Neural cell (in vitro differentiated cells): ENCODE measurements around the gene ORC6. TPM values are rescaled to one million over a fixed set of nuclear protein-coding genes. Genes with fewer than 3 reads are reported as not detected.

Source experiments
- H2AFZ ChIP-seq: fragments of 200-600, 300-800 bp; sonication (generic), shearing (Covaris generic); 2 replicates; pipeline ENCODE4 v1.6.0; 2014; ENCODE audit warnings: low read depth, mild to moderate bottlenecking, antibody characterized with exemption, low read length, moderate library complexity
- H3F3A ChIP-seq: fragments of 200-600 bp; shearing (Covaris generic); 2 replicates; pipeline ENCODE4 v1.6.1; 2016; ENCODE audit warnings: mild to moderate bottlenecking, moderate library complexity, mixed read lengths, antibody characterized with exemption, low read length; ENCODE audit not compliant: insufficient read depth, poor library complexity, severe bottlenecking
- H3K27ac ChIP-seq: fragments of 200-600, 300-800 bp; sonication (generic), shearing (Covaris generic); 2 replicates; pipeline ENCODE4 v1.5.1; 2014; ENCODE audit warnings: mild to moderate bottlenecking, low read length, moderate library complexity
- H3K27me3 ChIP-seq: fragments of 300-800, 200-600 bp; sonication (generic), shearing (Covaris generic); 2 replicates; pipeline ENCODE4 v1.6.0; 2014; ENCODE audit warnings: mild to moderate bottlenecking, low read depth, low read length, moderate library complexity; ENCODE audit not compliant: insufficient read depth
- H3K36me3 ChIP-seq: fragments of 300-800, 200-600 bp; sonication (generic), shearing (Covaris generic); 2 replicates; pipeline ENCODE4 v1.5.1; 2014; ENCODE audit warnings: mild to moderate bottlenecking, antibody characterized with exemption, low read length, moderate library complexity; ENCODE audit not compliant: insufficient read depth
- H3K4me2 ChIP-seq: fragments of 300-800, 200-600 bp; sonication (generic), shearing (Covaris generic); 2 replicates; pipeline ENCODE4 v1.6.0; 2014; ENCODE audit warnings: mild to moderate bottlenecking, low read length
- H3K4me3 ChIP-seq: fragments of 300-800, 200-600 bp; sonication (generic), shearing (Covaris generic); 2 replicates; pipeline ENCODE4 v1.5.1; 2014; ENCODE audit warnings: mild to moderate bottlenecking, low read length, moderate library complexity
- H3K79me2 ChIP-seq: fragments of 200-600 bp; shearing (Covaris generic); replicated peaks from 2 replicates; pipeline ENCODE4 v1.6.0; 2014; ENCODE audit warnings: mild to moderate bottlenecking, low read length, moderate library complexity; ENCODE audit not compliant: insufficient read depth
- H3K9ac ChIP-seq: fragments of 300-800, 200-600 bp; sonication (generic), shearing (Covaris generic); 2 replicates; pipeline ENCODE4 v1.6.1; 2016; ENCODE audit warnings: mild to moderate bottlenecking, low read length, mixed read lengths
- H3K9me2 ChIP-seq: fragments of 200-600 bp; shearing (Covaris generic); 2 replicates; pipeline ENCODE4 v1.6.1; 2016; ENCODE audit warnings: mild to moderate bottlenecking, low read length, mixed read lengths; ENCODE audit not compliant: insufficient read depth
- H3K9me3 ChIP-seq: fragments of 200-600, 300-800 bp; sonication (generic), shearing (Covaris generic); 2 replicates; pipeline ENCODE4 v1.6.1; 2016; ENCODE audit warnings: mild to moderate bottlenecking, mixed run types, low read length, moderate library complexity, mixed read lengths
- H4K20me1 ChIP-seq: fragments of 200-600 bp; shearing (Covaris generic); 2 replicates; pipeline ENCODE4 v1.6.1; 2016; ENCODE audit warnings: mild to moderate bottlenecking, mixed run types; ENCODE audit not compliant: insufficient read depth
- CTCF ChIP-seq: fragments of 450-650 bp; IDR thresholded peaks from 2 replicates; pipeline ENCODE4 v1.5.1; 2014; ENCODE audit warnings: antibody characterized with exemption, mild to moderate bottlenecking, moderate library complexity; ENCODE audit not compliant: poor library complexity, severe bottlenecking
- EP300 ChIP-seq: fragments of 450-650 bp; conservative IDR thresholded peaks from 2 replicates; pipeline ENCODE4 v1.6.1; 2014; ENCODE audit warnings: antibody characterized with exemption, mild to moderate bottlenecking, moderate library complexity; ENCODE audit not compliant: poor library complexity, severe bottlenecking
- EZH2 ChIP-seq: fragments of 200-600, 300-800 bp; shearing (Covaris generic), sonication (generic); IDR thresholded peaks from 2 replicates; pipeline ENCODE4 v1.6.1; 2014; ENCODE audit warnings: antibody characterized with exemption, low read length, borderline replicate concordance, mild to moderate bottlenecking; ENCODE audit not compliant: insufficient read depth, poor library complexity, severe bottlenecking
- MXI1 ChIP-seq: fragments of 450-650 bp; conservative IDR thresholded peaks from 2 replicates; pipeline ENCODE4 v1.6.1; 2014; ENCODE audit warnings: antibody characterized with exemption, mild to moderate bottlenecking; ENCODE audit not compliant: poor library complexity, severe bottlenecking
- POLR2AphosphoS5 ChIP-seq: IDR thresholded peaks from 2 replicates; pipeline ENCODE4 v1.6.1; 2012
- RAD21 ChIP-seq: fragments of 450-650 bp; conservative IDR thresholded peaks from 2 replicates; pipeline ENCODE4 v1.6.1; 2014; ENCODE audit warnings: antibody characterized with exemption, mild to moderate bottlenecking, moderate library complexity
- REST ChIP-seq: IDR thresholded peaks from 2 replicates; pipeline ENCODE4 v1.6.1; 2012; ENCODE audit warnings: borderline replicate concordance
- SMC3 ChIP-seq: fragments of 450-650 bp; conservative IDR thresholded peaks from 2 replicates; pipeline ENCODE4 v1.6.1; 2014; ENCODE audit warnings: antibody characterized with exemption, mild to moderate bottlenecking, moderate library complexity; ENCODE audit not compliant: poor library complexity
- TAF1 ChIP-seq: IDR thresholded peaks from 2 replicates; pipeline ENCODE4 v1.6.1; 2012; ENCODE audit warnings: low read depth
- polyA plus RNA-seq: library from polyadenylated mRNA; depleted of rRNA; stranded (reverse); fragments of >200 nt; gene quantifications from 2 replicates; pipeline ENCODE4 v1.2.3, GENCODE V29; 2014

Gene ORC6
- polyA plus RNA-seq, 1 donor from 2014 or later: 26.8 TPM

GRCh38 chr16:46717692-46718091 is 28.2 kb downstream of the ORC6 start:
- Histone ChIP-seq H3K4me2 (no peak overlapping the region), H3K79me2 (no peaks in the 10 kb centered on the region), H4K20me1 (no peaks in the 10 kb centered on the region), H2AFZ (no peak overlapping the region), H3K27ac (no peak overlapping the region), H3K36me3 (no peaks in the 10 kb centered on the region), H3F3A (no peaks in the 10 kb centered on the region), H3K27me3 (no peaks in the 10 kb centered on the region), H3K4me3 (no peak overlapping the region), H3K9me2 (no peaks in the 10 kb centered on the region), H3K9ac (no peak overlapping the region), H3K9me3 (no peaks in the 10 kb centered on the region)
- TF ChIP-seq POLR2AphosphoS5 (no peak), RAD21 (no peak), MXI1 (no peak), EP300 (no peak), TAF1 (no peak), CTCF (no peak), EZH2 (no peak), SMC3 (no peak), REST (no peak)

- no peak overlapping the region for H3K4me2 ChIP-seq
- H3K79me2 ChIP-seq: no peaks in the 10 kb centered on the region
- H3K9me2 ChIP-seq: no peaks in the 10 kb centered on the region
- H3F3A ChIP-seq: no peaks in the 10 kb centered on the region
- H3K36me3 ChIP-seq: no peaks in the 10 kb centered on the region
- TF ChIP-seq RAD21 (no peak), EZH2 (no peak), MXI1 (no peak), EP300 (no peak), TAF1 (no peak), REST (no peak), SMC3 (no peak), POLR2AphosphoS5 (no peak), CTCF (no peak)
- H3K27ac ChIP-seq: no peak overlapping the region
- H4K20me1 ChIP-seq: no peaks in the 10 kb centered on the region
- no peak overlapping the region for H2AFZ ChIP-seq
- no peaks in the 10 kb centered on the region for H3K9me3 ChIP-seq
- no peaks in the 10 kb centered on the region for H3K27me3 ChIP-seq
- no peak overlapping the region for H3K4me3 ChIP-seq
- no peak overlapping the region for H3K9ac ChIP-seq
Measured at GRCh38 chr16:46718214-46718613, 28.8 kb downstream of the ORC6 start.
